Calu3 (cell line): ENCODE results near the gene IAPP. TPM values are rescaled to one million over a fixed set of nuclear protein-coding genes. Genes with fewer than 3 reads are reported as not detected.
"Not testable (repeated sequence)": the region's sequence is repeated elsewhere in the genome, so short reads cannot be mapped to it uniquely, and the experiment has no call there.

Experiments used
- BruUV-seq: library from RNA; stranded (reverse); fragments of 400-500 nt; replicated peaks from 2 replicates; lab custom pipeline; 2021; lab: Mats Ljungman, UMichigan
- CTCF ChIA-PET: fragments of 300-600 bp; sonication (Branson Sonifier 250); formaldehyde crosslinking; loops from one replicate; lab custom pipeline; 2022; ENCODE audit warnings: antibody characterized with exemption; lab: Charles Lee
- DNase-seq: peaks from one replicate; pipeline ENCODE4 v3.0.0; 2022
- H3K27ac Mint-ChIP-seq: one replicate; pipeline ENCODE4 v1.8.0; 2022; ENCODE audit warnings: mixed read lengths; ENCODE audit not compliant: unreplicated experiment
- H3K27me3 Mint-ChIP-seq: one replicate; pipeline ENCODE4 v1.8.0; 2022; ENCODE audit warnings: mixed read lengths; ENCODE audit not compliant: unreplicated experiment
- H3K36me3 Mint-ChIP-seq: one replicate; pipeline ENCODE4 v1.8.0; 2022; ENCODE audit warnings: mild to moderate bottlenecking, moderate library complexity, mixed read lengths; ENCODE audit not compliant: insufficient read depth, unreplicated experiment
- H3K4me1 Mint-ChIP-seq: one replicate; pipeline ENCODE4 v1.8.0; 2022; ENCODE audit warnings: mild to moderate bottlenecking, low read depth, mixed read lengths; ENCODE audit not compliant: unreplicated experiment
- H3K4me3 Mint-ChIP-seq: one replicate; pipeline ENCODE4 v1.8.0; 2022; ENCODE audit warnings: mild to moderate bottlenecking, low read depth, moderate library complexity, mixed read lengths; ENCODE audit not compliant: unreplicated experiment
- H3K9me3 Mint-ChIP-seq: one replicate; pipeline ENCODE4 v1.8.0; 2022; ENCODE audit warnings: low read depth, mixed read lengths; ENCODE audit not compliant: unreplicated experiment
- intact Hi-C: fragments of 100-400 bp; cut with micrococcal nuclease; formaldehyde crosslinking; loops from one replicate; pipeline ENCODE4 v1.10.0; 2022; ENCODE audit not compliant: unreplicated experiment
- total RNA-seq: library from RNA; stranded (reverse); gene quantifications from 2 replicates; pipeline ENCODE4 v1.2.3, GENCODE V29; 2022
- TF ChIP-seq, protein P1 (sequence below): fragments of 200-600 bp; IDR thresholded peaks from one replicate; pipeline ENCODE4 v1.8.0; 2022; ENCODE audit warnings: antibody characterized with exemption; ENCODE audit not compliant: unreplicated experiment

IAPP gene
- total RNA-seq, 1 experiment from 2014 or later: not detected

- Mint-ChIP-seq H3K27ac (no peak overlapping the region), H3K36me3 (no peaks in the 10 kb centered on the region), H3K4me1 (no peaks in the 10 kb centered on the region), H3K27me3 (no peaks in the 10 kb centered on the region), H3K4me3 (no peak overlapping the region), H3K9me3 (no peaks in the 10 kb centered on the region)
- CTCF ChIA-PET: no interaction called here
- BruUV-seq: no TSS peak
- no peak for DNase-seq
- TF ChIP-seq, protein P1, sequence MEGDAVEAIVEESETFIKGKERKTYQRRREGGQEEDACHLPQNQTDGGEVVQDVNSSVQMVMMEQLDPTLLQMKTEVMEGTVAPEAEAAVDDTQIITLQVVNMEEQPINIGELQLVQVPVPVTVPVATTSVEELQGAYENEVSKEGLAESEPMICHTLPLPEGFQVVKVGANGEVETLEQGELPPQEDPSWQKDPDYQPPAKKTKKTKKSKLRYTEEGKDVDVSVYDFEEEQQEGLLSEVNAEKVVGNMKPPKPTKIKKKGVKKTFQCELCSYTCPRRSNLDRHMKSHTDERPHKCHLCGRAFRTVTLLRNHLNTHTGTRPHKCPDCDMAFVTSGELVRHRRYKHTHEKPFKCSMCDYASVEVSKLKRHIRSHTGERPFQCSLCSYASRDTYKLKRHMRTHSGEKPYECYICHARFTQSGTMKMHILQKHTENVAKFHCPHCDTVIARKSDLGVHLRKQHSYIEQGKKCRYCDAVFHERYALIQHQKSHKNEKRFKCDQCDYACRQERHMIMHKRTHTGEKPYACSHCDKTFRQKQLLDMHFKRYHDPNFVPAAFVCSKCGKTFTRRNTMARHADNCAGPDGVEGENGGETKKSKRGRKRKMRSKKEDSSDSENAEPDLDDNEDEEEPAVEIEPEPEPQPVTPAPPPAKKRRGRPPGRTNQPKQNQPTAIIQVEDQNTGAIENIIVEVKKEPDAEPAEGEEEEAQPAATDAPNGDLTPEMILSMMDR: no peak
- intact Hi-C loops: no loop called here
Measured at GRCh38 chr12:21353948-21354347, 18.8 kb upstream of the IAPP start.

GRCh38 chr12:21354641-21355040, 18.1 kb upstream of the IAPP start:
- Mint-ChIP-seq H3K9me3 (no peaks in the 10 kb centered on the region), H3K27ac (no peak overlapping the region), H3K4me1 (no peaks in the 10 kb centered on the region), H3K36me3 (no peaks in the 10 kb centered on the region), H3K27me3 (no peaks in the 10 kb centered on the region), H3K4me3 (no peak overlapping the region)
- DNase-seq: no peak
- BruUV-seq: no TSS peak
- CTCF ChIA-PET: no interaction called here
- intact Hi-C loops: no loop called here
- TF ChIP-seq, protein P1: no peak

DNA sequence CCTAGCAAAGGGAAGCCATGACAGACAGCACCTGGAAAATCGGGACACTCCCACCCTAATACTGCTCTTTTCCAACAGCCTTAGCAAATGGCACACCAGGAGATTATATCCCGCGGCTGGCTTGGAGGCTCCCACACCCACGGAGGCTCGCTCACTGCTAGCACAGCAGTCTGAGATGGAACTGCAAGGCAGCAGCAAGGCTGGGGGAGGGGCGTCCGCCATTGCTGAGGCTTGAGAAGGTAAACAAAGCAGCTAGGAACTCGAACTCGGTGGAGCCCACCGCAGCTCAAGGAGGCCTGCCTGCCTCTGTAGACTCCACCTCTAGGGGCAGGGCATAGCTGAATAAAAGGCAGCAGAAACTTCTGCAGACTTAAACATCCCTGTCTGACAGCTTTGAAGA, 12.1 kb upstream of the IAPP start:
- BruUV-seq: not testable (repeated sequence)

GRCh38 chr12:21369141-21369980, 3.3 kb upstream of the IAPP start:
- H3K36me3 Mint-ChIP-seq: no peaks in the 10 kb centered on the region
- H3K4me3 Mint-ChIP-seq: no peak overlapping the region
- H3K9me3 Mint-ChIP-seq: no peaks in the 10 kb centered on the region
- TF ChIP-seq, protein P1: no peak
- no peak for DNase-seq
- no peaks in the 10 kb centered on the region for H3K4me1 Mint-ChIP-seq
- no TSS peak for BruUV-seq
- CTCF ChIA-PET: no interaction called here
- no peak overlapping the region for H3K27ac Mint-ChIP-seq
- H3K27me3 Mint-ChIP-seq: no peaks in the 10 kb centered on the region
- intact Hi-C loops: no loop called here

More for the DNA sequence above, 12.1 kb upstream of the IAPP start:
- H3K4me3 Mint-ChIP-seq, H3K36me3 Mint-ChIP-seq, H3K9me3 Mint-ChIP-seq, H3K27ac Mint-ChIP-seq, CTCF ChIA-PET, DNase-seq, H3K4me1 Mint-ChIP-seq, H3K27me3 Mint-ChIP-seq, intact Hi-C loops: not testable (repeated sequence)

- Mint-ChIP-seq H3K9me3 (no peaks in the 10 kb centered on the region), H3K27ac (no peak overlapping the region), H3K4me3 (no peak overlapping the region), H3K4me1 (no peaks in the 10 kb centered on the region), H3K27me3 (no peaks in the 10 kb centered on the region), H3K36me3 (no peaks in the 10 kb centered on the region)
- TF ChIP-seq, protein P1: no peak
- no TSS peak for BruUV-seq
- intact Hi-C loops: no loop called here
- DNase-seq: no peak
- CTCF ChIA-PET: no interaction called here
Measured at GRCh38 chr12:21370845-21371449, 1.8 kb upstream of the IAPP start.
